ENCODE data around the gene PPP1R12B. TPM values are rescaled to one million over a fixed set of nuclear protein-coding genes. Genes with fewer than 3 reads are reported as not detected.

Gene PPP1R12B
- total RNA-seq, 4 donors from 2014 or later, result 68.1 to 153 (median 116) TPM

DNA sequence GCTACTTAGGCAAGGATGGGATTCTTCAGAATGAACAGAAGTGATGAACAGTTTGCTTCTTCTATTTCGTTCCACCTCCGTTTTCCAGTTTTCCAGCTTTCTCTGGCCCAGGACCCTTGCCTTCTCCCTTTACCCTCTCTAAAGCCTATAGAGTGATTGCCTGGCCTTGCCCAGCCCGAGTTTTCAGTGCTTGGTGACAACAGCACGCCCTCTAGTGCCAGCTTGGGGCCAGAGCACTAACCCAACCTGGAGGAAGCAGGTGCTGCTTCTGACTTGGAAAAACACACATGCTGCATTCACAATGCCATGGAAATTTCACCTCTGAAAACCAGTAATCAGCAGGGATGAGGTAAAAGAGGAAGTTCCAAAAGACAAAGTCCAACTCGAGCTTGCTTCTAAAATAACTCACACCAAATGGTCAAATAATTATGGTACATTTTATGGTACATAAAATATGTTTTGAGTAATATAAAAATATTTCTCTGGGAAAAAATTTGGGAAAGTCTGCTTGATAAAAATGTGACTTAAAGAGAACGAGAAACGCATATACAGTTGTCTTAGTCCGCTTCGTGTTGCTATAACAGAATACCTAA lies 32.8 kb upstream of the PPP1R12B start:
- peaks cover 0 to 4% (median 0%) of the 10 kb centered on the region in 4 donors for H3K4me1 ChIP-seq
- H3K36me3 ChIP-seq, result no peaks in the 10 kb centered on the region
- H3K27me3 ChIP-seq, result no peaks in the 10 kb centered on the region
- no peaks in the 10 kb centered on the region for H3K9me3 ChIP-seq
- H3K27ac ChIP-seq, result no peak overlapping the region
- TF ChIP-seq EP300 (IDR thresholded peaks at IDR 0.05) (no peak), CTCF (IDR thresholded peaks at IDR 0.05) (peak; percentile 73 to 94 (median 82))
- H3K4me3 ChIP-seq, result no peak overlapping the region
- DNase-seq (ENCODE audit: low spot score in 2 of 2), result peak; percentile 51 to 72
- WGBS, 2 donors, result 24 to 25% methylated on average over 9 of the region's 9 CpGs

- H3K27ac ChIP-seq, result no peak overlapping the region
- no peaks in the 10 kb centered on the region for H3K9me3 ChIP-seq
- peaks cover 0 to 4% (median 0%) of the 10 kb centered on the region in 4 donors for H3K4me1 ChIP-seq
- no peak overlapping the region for H3K4me3 ChIP-seq
- H3K36me3 ChIP-seq, result no peaks in the 10 kb centered on the region
- TF ChIP-seq POLR2A (IDR thresholded peaks at IDR 0.05) (no peak), CTCF (IDR thresholded peaks at IDR 0.05) (no peak), EP300 (IDR thresholded peaks at IDR 0.05) (no peak)
- no peaks in the 10 kb centered on the region for H3K27me3 ChIP-seq
- no peak for DNase-seq (ENCODE audit: low spot score in 2 of 2)
These were observed 32.3 kb upstream of the PPP1R12B start for GRCh38 chr1:202316186-202316585.

DNA sequence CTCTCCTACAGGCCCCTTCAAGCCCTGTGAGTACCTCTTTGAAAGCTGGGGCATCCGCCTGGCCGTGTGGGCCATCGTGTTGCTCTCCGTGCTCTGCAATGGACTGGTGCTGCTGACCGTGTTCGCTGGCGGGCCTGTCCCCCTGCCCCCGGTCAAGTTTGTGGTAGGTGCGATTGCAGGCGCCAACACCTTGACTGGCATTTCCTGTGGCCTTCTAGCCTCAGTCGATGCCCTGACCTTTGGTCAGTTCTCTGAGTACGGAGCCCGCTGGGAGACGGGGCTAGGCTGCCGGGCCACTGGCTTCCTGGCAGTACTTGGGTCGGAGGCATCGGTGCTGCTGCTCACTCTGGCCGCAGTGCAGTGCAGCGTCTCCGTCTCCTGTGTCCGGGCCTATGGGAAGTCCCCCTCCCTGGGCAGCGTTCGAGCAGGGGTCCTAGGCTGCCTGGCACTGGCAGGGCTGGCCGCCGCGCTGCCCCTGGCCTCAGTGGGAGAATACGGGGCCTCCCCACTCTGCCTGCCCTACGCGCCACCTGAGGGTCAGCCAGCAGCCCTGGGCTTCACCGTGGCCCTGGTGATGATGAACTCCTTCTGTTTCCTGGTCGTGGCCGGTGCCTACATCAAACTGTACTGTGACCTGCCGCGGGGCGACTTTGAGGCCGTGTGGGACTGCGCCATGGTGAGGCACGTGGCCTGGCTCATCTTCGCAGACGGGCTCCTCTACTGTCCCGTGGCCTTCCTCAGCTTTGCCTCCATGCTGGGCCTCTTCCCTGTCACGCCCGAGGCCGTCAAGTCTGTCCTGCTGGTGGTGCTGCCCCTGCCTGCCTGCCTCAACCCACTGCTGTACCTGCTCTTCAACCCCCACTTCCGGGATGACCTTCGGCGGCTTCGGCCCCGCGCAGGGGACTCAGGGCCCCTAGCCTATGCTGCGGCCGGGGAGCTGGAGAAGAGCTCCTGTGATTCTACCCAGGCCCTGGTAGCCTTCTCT lies 30.3 kb upstream of the PPP1R12B start:
- Histone ChIP-seq H3K27me3 (no peaks in the 10 kb centered on the region), H3K4me1 (no peaks in the 10 kb centered on the region), H3K36me3 (no peaks in the 10 kb centered on the region), H3K9me3 (no peaks in the 10 kb centered on the region), H3K4me3 (no peak overlapping the region), H3K27ac (no peak overlapping the region)
- no peak for TF ChIP-seq POLR2A (IDR thresholded peaks at IDR 0.05)
- TF ChIP-seq CTCF (IDR thresholded peaks at IDR 0.05), result no peak
- TF ChIP-seq EP300 (IDR thresholded peaks at IDR 0.05), result no peak
- WGBS, 2 donors, result 92% methylated on average over 39 to 50 of the region's 52 CpGs
- DNase-seq (ENCODE audit: low spot score in 2 of 2), result no peak

- Histone ChIP-seq H3K4me3 (no peak overlapping the region), H3K4me1 (no peaks in the 10 kb centered on the region), H3K27ac (no peak overlapping the region), H3K36me3 (no peaks in the 10 kb centered on the region), H3K27me3 (no peaks in the 10 kb centered on the region), H3K9me3 (no peaks in the 10 kb centered on the region)
- no peak for DNase-seq (ENCODE audit: low spot score in 2 of 2)
- WGBS, 2 donors, result 63 to 75% methylated on average over 4 of the region's 4 CpGs
- TF ChIP-seq CTCF (IDR thresholded peaks at IDR 0.05) (no peak), POLR2A (IDR thresholded peaks at IDR 0.05) (no peak), EP300 (IDR thresholded peaks at IDR 0.05) (no peak)
These were observed 29.0 kb upstream of the PPP1R12B start for GRCh38 chr1:202319381-202320080.

DNA sequence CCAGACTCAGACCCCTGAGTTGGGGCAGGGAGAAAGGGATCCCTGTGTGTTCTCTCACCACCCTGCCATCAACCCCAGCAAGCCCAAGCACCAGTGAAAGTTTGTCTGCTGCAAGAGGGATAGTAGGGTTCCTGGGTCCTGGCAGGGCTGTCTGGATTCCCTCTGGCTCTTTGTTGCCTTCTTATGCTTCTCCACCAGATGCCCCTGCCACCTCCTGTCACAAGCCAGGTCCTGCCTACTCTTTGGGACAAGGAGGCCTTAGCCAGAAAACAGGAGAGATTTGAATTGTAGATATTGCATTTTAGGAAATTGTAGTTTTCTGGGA lies 28.5 kb upstream of the PPP1R12B start:
- Histone ChIP-seq H3K9me3 (no peaks in the 10 kb centered on the region), H3K27ac (no peak overlapping the region), H3K36me3 (no peaks in the 10 kb centered on the region), H3K27me3 (no peaks in the 10 kb centered on the region), H3K4me3 (no peak overlapping the region), H3K4me1 (no peaks in the 10 kb centered on the region)
- no peak for TF ChIP-seq POLR2A (IDR thresholded peaks at IDR 0.05)
- no peak for TF ChIP-seq EP300 (IDR thresholded peaks at IDR 0.05)
- TF ChIP-seq CTCF (IDR thresholded peaks at IDR 0.05), result no peak
- DNase-seq (ENCODE audit: low spot score in 2 of 2), result no peak
